Measurements from ENCODE around the gene CDK10.

CDK10 gene

DNA sequence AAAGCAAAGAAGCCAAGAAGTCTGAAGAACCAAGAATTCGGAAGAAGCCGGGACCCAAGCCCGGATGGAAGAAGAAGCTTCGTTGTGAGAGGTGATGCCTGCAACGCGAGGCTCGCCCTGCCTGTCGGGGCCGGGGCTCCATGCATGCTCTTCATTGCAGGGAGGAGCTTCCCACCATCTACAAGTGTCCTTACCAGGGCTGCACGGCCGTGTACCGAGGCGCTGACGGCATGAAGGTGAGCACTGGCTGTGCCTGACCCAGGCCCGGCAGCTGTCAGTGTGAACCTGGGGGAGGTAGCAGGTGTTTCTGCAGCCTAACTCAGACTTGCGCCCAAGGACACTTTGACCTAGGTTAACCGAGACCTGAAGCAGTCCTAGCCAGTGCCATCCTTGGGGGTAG, 46.8 kb downstream of the CDK10 start:
- H3K27ac ChIP-seq, result no peak overlapping the region
- no peak for TF ChIP-seq ZFX (IDR thresholded peaks at IDR 0.05; ENCODE audit: borderline replicate concordance)
- TF ChIP-seq, protein P1, sequence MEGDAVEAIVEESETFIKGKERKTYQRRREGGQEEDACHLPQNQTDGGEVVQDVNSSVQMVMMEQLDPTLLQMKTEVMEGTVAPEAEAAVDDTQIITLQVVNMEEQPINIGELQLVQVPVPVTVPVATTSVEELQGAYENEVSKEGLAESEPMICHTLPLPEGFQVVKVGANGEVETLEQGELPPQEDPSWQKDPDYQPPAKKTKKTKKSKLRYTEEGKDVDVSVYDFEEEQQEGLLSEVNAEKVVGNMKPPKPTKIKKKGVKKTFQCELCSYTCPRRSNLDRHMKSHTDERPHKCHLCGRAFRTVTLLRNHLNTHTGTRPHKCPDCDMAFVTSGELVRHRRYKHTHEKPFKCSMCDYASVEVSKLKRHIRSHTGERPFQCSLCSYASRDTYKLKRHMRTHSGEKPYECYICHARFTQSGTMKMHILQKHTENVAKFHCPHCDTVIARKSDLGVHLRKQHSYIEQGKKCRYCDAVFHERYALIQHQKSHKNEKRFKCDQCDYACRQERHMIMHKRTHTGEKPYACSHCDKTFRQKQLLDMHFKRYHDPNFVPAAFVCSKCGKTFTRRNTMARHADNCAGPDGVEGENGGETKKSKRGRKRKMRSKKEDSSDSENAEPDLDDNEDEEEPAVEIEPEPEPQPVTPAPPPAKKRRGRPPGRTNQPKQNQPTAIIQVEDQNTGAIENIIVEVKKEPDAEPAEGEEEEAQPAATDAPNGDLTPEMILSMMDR (IDR thresholded peaks at IDR 0.05), result no peak

DNA sequence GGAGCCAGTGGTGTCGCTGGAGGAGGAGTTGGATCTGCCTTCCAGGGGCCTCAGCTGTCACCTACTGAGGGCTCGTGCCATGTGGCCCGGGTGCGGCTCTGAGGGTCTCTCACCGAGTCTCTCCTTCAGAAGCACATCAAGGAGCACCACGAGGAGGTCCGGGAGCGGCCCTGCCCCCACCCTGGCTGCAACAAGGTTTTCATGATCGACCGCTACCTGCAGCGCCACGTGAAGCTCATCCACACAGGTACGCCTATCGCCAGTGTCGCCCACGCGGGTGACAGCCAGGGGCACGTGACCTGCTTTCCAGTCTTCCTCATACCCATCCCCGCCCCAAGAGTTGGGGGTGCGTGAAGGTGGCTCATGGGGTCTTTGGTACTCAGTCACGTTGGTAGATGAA, 47.3 kb downstream of the CDK10 start:
- no peak overlapping the region for H3K27ac ChIP-seq
- TF ChIP-seq, protein P1 (IDR thresholded peaks at IDR 0.05), result no peak

DNA sequence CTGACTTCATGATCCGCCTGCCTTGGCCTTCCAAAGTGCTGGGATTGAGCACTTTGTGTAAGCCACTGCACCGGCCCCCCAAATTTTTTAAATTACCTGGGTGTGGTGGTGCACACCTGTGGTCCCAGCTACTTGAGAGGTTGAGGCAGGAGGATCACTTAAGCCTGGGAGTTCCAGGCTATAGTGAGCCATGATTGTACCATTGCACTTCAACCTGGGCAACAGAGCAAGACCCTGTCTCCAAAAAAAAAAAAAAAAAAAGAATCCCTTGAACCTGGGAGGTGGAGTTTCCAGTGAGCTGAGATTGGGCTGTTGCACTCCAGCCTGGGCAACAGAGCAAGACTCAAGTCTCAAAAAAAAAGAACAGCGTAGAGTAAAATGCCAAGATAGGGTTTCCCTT, 50.1 kb downstream of the CDK10 start:
- TF ChIP-seq, protein P1 (IDR thresholded peaks at IDR 0.05), result no peak
- no peak for TF ChIP-seq ZFX (IDR thresholded peaks at IDR 0.05; ENCODE audit: borderline replicate concordance)
- 0 out of 2 replicates have a peak overlapping the region, but pooled peaks have one; percentile 3 for H3K27ac ChIP-seq

DNA sequence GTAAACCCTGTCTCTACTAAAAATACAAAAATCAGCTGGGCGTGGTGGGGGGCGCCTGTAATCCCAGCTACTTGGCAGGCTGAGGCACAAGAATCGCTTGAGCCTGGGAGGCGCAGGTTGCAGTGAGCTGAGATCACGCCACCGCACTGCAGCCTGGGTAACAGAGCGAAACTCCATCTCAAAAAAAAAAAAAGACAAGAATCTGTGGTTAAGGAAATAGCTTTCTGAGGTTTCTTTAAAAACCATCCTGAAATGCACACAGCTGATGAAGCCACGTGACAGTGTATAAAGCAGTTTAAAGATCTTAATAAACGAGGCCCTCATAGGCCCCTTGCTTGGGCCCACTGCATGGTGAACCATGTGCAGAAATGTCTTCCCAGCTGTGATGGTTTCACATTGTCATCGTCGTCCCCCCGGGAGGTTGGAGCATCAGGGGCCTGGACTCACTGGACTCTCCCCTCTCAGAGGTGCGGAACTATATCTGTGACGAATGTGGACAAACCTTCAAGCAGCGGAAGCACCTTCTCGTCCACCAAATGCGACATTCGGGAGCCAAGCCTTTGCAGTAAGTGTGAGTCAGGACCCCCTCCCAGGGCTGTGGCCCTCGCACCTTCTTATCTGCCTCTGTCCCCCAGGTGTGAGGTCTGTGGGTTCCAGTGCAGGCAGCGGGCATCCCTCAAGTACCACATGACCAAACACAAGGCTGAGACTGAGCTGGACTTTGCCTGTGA, 51.0 kb downstream of the CDK10 start:
- H3K27ac ChIP-seq, result peak overlapping the region; percentile 3; the same call in 1 of the 2 replicates
- TF ChIP-seq ZFX (IDR thresholded peaks at IDR 0.05; ENCODE audit: borderline replicate concordance), result no peak

DNA sequence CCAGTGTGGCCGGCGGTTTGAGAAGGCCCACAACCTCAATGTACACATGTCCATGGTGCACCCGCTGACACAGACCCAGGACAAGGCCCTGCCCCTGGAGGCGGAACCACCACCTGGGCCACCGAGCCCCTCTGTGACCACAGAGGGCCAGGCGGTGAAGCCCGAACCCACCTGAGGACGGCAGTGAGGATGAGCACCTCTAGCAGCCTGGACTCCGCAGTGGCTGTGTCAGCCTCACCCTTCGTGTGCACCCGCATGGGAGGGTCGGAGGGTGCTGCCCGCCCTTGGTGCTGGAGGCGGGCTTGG, 51.5 kb downstream of the CDK10 start:
- TF ChIP-seq ZFX (IDR thresholded peaks at IDR 0.05; ENCODE audit: borderline replicate concordance), result no peak
- TF ChIP-seq, protein P1 (IDR thresholded peaks at IDR 0.05), result no peak
- H3K27ac ChIP-seq, result no peak overlapping the region; the same call in 1 of the 2 replicates

DNA sequence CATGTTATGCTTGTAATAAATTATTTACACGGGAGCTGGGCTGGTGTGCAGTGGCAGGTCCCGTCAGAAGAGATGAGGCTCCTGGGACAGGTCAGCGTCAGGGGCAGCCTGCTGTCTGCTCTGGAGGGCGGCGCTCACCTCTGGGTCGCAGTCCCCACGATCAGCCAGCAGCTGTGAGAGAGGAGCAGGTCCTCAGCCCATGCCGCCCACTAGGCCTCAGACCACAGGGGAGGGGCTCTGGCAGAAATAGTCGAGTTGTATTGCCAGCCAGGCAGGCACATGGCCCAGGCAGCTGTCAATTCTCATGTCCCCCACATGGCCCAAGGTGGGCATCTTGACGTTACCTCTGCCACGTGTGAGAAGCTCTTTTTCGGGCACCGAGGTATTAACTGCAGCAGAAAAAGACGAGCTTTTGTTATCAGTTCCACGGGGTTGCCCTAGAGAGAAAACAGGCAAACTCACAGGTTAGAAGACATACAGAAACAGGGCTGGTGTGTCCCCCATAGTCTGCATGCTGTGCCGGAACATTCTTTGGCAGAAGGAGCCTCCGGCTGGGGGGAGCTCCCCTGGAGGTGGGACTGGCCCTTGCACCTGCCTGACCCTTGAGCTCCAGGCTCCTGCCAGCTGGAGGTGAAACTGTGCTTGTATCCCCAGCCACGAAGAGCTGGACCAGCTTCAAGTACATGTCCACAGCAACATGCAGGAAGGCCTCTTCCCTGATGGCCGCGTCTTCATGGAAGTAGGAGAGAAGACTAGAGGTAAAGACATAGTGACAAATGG, 52.2 kb downstream of the CDK10 start:
- TF ChIP-seq ZFX (IDR thresholded peaks at IDR 0.05; ENCODE audit: borderline replicate concordance), result no peak
- TF ChIP-seq, protein P1 (IDR thresholded peaks at IDR 0.05), result no peak
- H3K27ac ChIP-seq, result 0 out of 2 replicates have a peak overlapping the region, but pooled peaks have one; percentile 29

DNA sequence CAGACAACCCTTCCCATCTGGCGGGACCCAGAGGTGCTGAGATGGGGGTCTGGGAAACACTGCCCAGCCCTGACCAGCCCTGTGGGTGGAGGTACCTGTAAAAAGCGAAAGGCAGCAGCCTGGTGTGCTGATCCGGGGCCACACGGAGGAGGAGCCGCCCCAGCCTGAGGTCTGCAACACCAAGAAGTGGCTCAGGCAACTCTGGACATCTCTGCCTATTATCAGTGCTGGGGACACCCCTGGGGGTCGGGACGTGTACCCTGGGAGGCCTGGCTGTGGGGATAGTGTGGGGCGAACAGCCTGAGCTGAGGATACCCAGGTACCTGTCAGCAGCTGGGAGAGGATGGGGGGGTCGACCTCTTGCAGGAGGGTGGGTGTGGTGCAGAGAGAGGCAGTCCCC, 52.9 kb downstream of the CDK10 start:
- peak overlapping the region; percentile 35; the same call in 1 of the 2 replicates for H3K27ac ChIP-seq
- TF ChIP-seq, protein P1 (IDR thresholded peaks at IDR 0.05), result no peak
- no peak for TF ChIP-seq ZFX (IDR thresholded peaks at IDR 0.05; ENCODE audit: borderline replicate concordance)
